NCI-H524 (cell line): Measurements from ENCODE around the gene STIM1.
"Not testable (repeated sequence)": the region's sequence is repeated elsewhere in the genome, so short reads cannot be mapped to it uniquely, and the experiment has no call there.

Experiments used
- DNase-seq, 2 experiments: peaks; one replicate each; lab custom pipeline; 2025; lab: John Stamatoyannopoulos, UW

Gene STIM1

GRCh38 chr11:3854977-3855807 lies at the start of gene STIM1:
TSS of gene STIM1 (plus strand) at chr11:3855664. CDS start at chr11:3856271, 607 bp downstream.
- peak; percentile 67 to 90 for DNase-seq

DNA sequence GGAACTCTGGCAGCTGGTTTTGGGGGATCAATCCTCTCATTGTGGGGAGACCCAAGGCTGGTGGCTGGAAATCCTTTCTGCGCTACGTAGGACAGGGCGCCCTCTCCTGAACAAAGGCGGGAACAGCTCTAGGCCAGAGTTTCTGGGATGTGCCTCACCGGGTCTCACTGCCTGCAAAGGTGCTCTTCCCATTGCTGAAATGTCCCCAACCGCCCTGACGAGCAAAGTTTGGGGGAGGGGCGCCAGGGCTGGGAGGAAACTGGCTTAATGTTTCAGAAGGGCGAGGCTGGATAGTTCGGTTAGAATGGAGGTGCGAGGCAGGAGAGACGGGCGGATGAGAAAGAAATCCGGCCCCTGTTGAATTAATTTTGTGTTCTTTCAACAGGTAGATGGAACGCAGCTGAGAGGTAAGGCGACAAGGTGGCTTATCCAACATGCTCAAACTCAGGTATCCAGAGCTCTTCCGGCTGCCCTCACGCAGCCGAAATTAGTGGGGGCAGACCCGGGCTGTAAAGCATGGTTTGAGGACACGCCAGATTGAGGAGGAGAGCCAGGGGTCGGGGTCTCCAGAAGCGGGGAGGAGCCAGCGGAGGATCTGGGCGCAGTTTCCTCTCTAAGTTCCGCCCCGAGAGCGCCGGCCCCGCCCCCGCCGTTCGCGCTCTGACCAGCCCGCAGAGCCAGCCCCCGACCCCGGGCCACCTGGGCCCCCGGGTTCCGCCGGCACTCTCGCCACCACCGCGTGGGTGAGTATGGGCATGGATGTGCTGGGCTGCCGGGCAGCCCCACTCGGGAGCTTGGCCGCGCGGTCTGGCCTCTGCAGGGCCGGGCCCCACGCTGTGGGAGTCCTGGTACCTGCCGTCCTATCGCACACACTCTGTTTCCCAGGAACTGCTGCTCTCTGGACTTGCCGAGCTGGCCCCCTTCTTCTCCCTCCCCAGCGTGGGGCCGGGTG lies 47.3 kb upstream of the STIM1 start, which contains the start of gene PGAP2:
PGAP2 (plus strand) TSS at position 652 of the 952 bp plus-strand sequence. CDS start 2,700 bp downstream, outside the sequence.
- DNase-seq, result peak; percentile 31 to 66

DNA sequence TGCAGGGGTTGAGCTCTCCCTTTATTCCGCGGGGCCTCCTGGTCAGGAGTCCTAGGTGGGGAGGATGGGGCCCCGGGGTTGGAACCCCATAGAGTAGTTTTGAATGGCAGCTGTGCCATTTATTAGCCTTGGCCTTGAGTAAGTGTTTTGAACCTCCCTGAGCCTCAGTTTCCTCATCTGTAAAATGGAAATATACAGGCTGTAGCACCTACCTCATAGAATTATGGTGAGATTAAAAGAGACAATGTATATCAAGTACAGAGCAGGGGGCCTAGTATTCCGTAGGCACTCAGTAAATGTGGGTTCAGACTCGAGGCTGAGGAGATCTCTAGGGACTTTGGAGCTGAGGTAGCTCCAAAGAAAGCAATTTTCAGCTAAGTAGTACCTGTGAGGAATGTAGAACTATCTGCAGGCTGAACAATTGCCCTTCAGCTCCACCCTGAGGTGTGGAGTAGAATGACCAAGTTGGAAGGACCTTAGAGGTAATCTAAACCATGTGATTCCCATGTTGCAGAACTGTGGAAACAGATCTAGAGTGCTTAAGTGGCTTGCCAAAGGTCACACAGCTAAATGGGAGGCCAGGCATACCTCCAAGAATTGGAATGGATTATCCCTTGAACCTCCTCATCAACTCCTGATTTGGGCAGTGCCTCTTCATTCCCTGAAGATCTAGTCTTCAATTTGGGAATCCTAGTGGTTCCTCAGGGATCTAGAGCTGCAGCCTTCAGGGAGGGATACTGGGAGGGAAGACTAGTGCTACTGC lies 46.4 kb upstream of the STIM1 start:
- peak; percentile 36 to 63 for DNase-seq

DNA sequence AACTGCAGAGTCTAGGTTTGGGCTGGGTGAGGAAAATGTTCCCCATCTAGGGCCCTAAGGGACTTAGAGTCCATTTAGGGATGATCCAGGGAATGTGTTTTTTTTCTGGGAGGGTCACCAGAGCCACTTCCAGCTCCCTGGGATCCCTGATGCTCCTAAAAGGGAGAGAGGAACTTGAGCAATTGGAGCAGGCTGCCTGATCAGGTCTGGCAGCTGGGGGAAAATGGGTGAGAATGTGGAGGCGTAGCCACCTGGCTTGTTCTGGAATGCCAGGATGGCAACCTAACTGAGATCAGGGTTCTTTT lies 45.9 kb upstream of the STIM1 start:
- DNase-seq, result no peak

- DNase-seq, result no peak
Observed at GRCh38 chr11:3810446-3810845, 45.0 kb upstream of the STIM1 start.

- no peak for DNase-seq
Observed at GRCh38 chr11:3810951-3811350, 44.5 kb upstream of the STIM1 start.

DNA sequence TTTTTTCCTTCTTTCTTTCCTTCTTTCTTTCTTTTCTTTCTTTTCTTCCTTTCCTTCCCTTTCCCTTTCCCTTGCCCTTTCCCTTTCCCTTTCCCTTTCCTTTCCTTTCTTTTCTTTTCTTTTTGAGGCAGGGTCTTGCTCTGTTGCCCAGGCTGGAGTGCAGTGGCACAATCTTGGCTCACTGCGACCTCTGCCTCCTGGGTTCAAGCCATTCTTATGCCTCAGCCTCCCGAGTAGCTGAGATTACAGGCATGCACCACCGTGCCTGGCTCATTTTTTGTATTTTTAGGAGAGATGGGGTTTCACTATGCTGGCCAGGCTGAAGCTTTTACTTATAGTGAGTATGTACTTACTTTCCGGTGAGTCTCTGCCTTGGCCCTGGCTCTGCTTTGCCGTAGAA lies 40.6 kb upstream of the STIM1 start:
- DNase-seq, result not testable (repeated sequence)

DNA sequence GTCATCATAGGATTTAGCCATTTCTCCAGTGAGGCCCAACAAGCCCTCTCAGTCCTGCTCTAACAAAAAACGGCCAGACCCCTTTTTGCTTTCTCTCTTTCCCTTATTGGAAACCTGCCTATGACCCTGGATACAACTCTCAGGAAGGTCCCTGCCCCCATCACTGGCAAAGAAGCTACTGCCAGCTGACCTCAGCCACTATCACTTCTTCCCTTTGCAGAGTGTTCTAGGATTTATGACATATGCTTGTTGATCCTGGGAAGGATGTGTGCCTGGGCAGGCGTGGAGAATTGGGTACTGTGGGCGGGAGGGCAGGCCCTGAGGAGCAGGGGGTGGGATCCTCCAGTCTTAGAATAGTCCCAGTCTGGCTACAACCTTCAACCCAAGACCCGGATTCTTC lies 39.6 kb upstream of the STIM1 start:
- DNase-seq, result no peak

DNA sequence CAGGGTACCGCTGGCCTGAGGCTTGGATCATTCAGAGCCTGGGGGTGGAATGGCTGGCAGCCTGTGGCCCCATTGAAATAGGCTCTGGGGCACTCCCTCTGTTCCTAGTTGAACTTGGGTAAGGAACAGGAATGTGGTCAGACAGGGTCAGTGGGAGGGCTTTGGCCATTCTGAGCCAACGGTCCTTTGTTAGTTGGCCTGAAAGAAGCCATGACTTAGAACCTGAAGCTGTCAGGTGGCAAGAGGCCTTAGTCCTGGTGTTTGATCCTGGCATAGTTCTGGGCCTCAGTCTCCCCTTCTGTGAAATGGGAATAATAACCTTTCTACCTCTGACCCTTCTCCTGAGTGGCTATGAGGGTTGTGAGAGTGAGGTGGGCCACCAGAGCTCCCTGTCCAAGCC lies 38.8 kb upstream of the STIM1 start:
- DNase-seq, result no peak

DNA sequence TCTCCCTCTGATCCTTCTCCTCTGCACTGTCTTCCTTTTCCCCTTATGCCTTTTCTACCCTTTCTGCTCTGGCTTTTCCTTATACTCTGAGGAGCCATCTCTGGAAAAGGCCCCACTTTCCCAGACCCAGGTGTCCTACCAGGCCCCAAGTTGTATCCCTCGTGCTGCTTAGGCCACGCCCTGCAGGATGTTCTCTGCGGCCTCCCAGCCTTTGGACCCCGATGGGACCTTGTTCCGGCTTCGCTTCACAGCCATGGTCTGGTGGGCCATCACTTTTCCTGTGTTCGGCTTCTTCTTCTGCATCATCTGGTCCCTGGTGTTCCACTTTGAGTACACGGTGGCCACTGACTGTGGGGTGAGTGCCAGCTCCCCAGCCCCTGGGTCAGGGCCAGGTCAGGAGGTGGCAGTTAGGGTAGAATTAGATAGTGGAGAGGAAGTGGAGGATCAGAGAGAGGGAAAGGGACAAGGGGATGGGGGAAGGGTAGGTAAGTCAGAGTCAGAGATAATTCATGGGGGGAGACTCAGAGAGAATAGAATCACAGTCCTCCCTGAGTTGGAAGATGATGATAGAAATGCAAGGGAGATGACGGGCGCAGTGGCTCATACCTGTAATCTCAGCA lies 38.2 kb upstream of the STIM1 start:
- DNase-seq, result no peak

GRCh38 chr11:3820971-3821370 lies 34.5 kb upstream of the STIM1 start:
- no peak for DNase-seq

GRCh38 chr11:3822312-3822711 lies 33.2 kb upstream of the STIM1 start:
- DNase-seq, result no peak

DNA sequence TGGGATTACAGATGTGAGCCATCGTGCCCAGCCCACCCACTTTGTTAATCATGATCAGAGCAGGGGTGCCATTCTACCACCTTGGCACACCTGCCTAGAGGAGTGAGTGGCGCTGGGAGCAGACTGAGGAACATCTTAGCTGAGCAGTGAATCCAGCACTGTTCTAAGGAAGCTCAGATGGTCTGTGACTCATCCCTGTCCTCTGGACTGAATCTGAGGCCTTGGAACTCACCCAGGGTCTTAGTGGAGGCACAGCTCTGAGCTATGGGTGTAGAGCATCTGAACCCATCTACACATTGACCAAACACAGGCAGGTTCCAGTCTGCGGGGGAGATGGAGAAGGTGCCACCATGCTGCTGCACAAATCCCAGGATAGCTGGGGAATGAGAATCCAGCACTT lies 32.2 kb upstream of the STIM1 start:
- DNase-seq, result no peak

- no peak for DNase-seq
Observed at GRCh38 chr11:3823762-3824506, 31.5 kb upstream of the STIM1 start.

DNA sequence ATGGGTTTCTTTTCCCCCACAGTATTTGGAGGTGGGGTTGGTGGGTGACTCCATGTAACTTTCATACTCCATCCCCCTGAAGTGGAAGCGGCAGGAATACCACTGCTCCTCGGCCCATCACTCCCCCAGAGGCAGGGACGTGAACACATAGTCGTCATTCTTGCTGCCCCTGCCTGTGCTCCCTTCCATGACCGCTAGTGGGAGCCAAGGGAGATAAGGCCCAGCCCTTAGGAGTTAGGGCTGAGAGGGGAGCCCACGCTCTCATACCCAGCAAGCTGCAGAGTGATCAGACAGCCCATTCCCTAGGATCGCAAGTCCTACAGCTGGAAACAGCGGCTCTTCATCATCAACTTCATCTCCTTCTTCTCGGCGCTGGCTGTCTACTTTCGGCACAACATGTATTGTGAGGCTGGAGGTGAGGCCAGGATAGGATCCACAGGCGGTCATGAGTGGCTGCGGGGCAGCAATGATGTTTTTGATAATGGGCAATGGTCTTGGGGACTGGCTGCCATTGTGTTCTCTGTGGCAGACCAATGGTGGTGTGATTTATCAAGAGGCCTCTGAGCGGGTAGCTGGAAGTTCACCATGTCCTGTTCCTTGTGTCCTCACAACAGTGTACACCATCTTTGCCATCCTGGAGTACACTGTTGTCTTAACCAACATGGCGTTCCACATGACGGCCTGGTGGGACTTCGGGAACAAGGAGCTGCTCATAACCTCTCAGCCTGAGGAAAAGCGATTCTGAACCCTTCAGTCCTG lies 30.6 kb upstream of the STIM1 start:
- DNase-seq, result peak; percentile 6 to 20

- DNase-seq, result no peak
Observed at GRCh38 chr11:3825473-3826154, 29.9 kb upstream of the STIM1 start.

DNA sequence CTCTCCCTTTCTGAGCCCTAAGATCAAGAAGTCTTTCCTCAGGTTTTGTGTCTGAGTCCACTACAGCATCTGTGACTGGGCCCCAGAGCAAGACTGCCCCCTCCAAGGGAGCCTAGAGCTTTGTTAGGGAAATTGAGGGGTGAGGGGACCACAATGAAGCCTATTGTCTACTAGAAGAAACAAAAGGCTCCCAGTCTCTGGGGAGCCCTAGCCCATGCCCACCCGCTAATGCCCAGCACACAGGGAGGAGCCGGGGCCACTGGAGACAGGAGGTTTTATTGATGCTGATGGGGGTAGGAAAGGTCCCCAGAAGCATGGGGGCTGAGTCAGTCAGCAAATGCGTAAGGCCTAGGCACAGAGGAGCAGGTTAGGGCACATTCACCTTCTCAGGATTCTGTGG lies 28.7 kb upstream of the STIM1 start:
- DNase-seq, result no peak

DNA sequence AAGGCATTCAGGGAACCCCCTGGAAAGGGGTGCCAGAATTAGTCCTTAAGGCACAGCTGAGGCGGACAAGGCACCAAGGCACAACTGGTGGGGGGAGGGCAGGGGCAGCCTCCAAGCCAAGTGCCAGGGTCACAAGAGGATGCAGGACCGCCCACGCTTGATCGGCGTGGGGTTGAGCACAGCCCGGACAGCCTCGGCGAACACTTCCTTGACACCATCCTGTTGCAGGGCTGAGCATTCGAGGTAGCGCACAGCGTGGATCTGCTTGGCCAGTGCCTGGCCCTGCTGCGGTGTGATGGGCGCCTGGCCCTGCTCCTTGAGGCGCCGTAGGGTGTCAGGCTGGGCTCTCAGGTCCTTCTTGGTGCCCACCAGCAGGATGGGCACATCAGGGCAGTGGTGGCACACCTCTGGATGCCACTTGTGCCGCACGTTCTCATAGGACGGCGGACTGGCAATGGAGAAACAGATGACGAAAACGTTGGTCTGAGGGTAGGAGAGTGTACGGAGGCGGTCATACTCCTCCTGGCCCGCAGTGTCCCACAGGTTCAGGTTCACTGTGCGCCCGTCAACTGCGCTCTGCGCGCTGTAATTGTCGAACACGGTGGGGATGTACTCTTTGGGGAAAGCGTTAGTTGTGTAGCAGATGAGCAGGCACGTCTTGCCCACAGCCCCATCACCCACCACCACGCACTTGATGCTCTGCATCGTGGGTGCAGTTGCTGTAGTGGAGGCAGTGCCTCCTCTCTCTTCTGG lies 27.9 kb upstream of the STIM1 start:
- DNase-seq, result no peak

GRCh38 chr11:3830088-3830487 lies 25.4 kb upstream of the STIM1 start:
- no peak for DNase-seq
